GM20431 (cell line): ENCODE data around the gene DMRTA1.
"Not testable (repeated sequence)": the region's sequence is repeated elsewhere in the genome, so short reads cannot be mapped to it uniquely, and the experiment has no call there.

Source experiments
- in situ Hi-C: fragments of 300-500 bp; cut with MseI, MboI; formaldehyde crosslinking; loops from one replicate; pipeline ENCODE4 v1.15.0; 2020; ENCODE audit warnings: low sequenced_read_pairs; ENCODE audit not compliant: unreplicated experiment

Gene DMRTA1

GRCh38 chr9:22454016-22454415 lies 7.4 kb downstream of the DMRTA1 start:
- in situ Hi-C loops = loop anchor here (25.0 kb wide), 1 partner anchor 192 kb away; no protein-coding TSS in a partner anchor

DNA sequence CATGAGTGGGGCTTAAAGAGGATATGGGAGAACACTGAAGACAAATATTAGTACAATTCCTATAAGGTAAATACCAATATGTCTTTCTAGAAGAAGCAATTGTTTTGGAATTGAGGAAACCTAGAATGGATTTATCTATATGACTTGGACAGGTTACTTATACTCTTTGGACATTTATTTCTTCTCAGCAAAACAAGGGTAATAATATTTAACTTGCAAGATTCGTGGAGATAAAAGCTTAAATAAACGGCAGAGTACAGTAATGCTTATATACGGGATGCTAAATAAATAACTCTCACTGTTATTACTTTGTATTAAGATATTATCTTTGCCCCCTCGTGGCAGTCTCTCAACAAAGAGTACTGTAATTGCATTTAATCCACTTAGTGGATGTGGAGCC lies 8.6 kb downstream of the DMRTA1 start:
- in situ Hi-C loops = loop anchor here (25.0 kb wide), 1 partner anchor 193 kb away; no protein-coding TSS in a partner anchor

DNA sequence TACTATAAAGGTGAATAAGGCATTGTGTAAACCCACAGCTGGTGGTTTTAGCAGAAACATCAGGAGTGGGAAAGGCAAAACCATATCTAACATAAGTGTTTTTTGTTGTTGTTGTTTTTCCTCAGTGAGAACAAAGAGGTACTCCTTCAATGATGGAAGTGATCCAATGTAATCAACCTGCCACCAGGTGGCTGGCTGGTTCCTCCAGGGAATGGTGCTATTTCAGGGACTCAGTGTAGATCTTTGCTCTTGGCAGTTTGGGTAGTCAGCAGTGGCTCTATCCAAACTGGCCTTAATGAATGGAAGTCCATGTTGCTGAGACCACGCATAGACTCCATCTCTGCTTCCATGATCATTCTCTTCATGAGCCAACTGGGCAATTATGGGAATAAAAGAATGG lies 10.8 kb downstream of the DMRTA1 start:
- in situ Hi-C loops = loop anchor here (25.0 kb wide), 1 partner anchor 195 kb away; no protein-coding TSS in a partner anchor

DNA sequence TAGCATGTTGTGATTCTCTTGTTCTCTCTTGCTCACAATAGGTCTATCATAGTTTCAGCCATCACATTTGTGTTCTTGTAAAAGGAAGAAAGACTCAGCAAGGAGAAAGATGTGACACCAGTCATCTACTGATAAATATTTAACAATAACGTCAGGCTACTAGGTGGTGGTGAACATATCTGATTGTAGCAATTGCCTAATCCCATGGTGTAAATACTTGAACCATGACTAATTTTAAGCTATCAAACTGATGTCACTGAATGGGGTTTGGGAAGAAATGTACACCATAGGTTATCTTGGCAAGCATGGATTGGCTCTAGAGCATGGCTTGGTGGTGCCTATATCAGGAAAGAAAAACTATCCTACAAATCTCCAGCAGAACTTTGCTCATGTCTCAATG lies 16.6 kb downstream of the DMRTA1 start:
- in situ Hi-C loops = loop anchor here (25.0 kb wide), 1 partner anchor 201 kb away; no protein-coding TSS in a partner anchor

GRCh38 chr9:22469928-22470544 lies 23.4 kb downstream of the DMRTA1 start:
- in situ Hi-C loops = loop anchor here (25.0 kb wide), 1 partner anchor 208 kb away; no protein-coding TSS in a partner anchor

DNA sequence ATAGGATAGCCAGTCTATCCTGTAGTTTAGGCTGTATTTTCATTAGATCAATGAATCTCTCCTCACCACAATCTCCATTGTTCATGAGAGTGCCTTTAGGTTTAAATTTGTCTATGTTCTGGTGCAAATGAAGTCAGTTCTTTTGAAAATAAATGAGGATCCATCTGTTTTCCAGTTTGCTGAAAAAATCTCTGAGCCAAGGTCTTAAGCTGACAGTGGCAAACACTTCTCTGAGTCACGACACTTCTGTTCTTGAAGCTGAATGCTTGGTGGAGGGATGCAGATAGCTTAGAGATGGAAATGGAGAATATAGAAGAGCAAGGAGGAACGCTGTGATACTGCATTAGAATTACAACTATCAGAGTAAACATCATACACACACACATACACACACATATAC lies 34.9 kb downstream of the DMRTA1 start:
- in situ Hi-C loops = no loop called here

GRCh38 chr9:22483528-22484070 lies 37.0 kb downstream of the DMRTA1 start:
- in situ Hi-C loops = no loop called here

DNA sequence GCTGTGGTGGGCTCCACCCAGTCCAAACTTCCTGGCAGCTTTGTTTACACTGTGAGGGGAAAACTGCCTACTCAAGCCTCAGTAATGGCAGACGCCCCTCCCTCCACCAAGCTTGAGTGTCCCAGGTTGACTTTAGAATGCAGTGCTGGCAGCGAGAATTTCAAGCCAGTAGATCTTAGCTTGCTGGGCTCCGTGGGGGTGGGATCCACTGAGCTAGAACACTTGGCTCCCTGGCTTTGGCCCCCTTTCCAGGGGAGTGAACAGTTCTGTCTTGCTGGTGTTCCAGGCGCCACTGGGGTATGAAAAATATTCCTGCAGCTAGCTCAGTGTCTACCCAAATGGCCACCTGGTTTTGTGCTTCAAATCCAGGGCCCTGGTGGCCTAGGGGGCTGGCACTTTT lies 49.6 kb downstream of the DMRTA1 start:
- in situ Hi-C loops = not testable (repeated sequence)
